Activated CD8-positive, alpha-beta memory T cell treated with anti-CD3 and anti-CD28 coated beads, Interleukin-2, amount 50 U/mL, for 1 hour (primary cell): Measurements from ENCODE around the gene UBASH3A.
A peak's percentile ranks its signal among the peaks of the same experiment; 100 is the strongest.

Experiments used
- DNase-seq: peaks from one replicate; pipeline ENCODE4 v3.0.0-alpha.2; 2020; ENCODE audit errors: extremely low read depth

The UBASH3A gene

DNA sequence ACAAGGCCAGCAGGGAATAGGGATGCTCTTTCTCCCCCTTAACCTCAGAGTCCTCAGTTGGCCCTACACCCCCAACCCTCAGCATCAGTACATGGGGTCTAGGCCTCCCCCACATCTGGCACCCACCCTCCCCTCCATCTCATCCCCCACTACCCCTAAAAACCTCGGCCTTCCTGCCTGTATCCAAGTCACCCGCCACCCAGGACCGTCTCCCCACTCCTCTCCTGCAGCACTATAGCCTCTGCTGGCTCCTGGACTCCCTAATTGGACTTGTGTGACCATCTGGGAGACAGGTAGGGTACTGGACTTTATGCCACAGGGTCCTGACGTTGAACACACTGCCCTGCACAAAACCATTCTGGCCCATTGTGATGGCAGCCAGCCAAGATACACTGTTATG is 86.3 kb downstream of the UBASH3A start:
- no peak for DNase-seq

DNA sequence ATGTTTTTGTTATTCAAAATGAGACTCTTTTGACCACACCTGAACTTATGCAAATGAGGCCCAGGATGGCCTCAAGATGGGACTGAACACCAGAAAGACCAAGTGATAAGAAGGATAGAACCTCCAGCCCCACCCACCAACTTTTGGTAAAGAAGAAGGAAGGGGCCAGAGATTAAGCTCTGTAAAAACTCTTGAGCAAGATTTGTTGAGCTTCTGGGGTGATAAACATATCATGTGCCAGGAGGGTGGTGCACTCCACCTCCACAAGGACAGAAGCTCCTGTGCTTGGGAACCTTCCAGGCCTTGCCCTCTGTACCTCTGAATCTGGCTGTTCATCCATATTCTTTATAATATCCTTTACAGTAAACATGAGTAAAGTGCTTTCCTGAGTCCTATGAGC is 87.0 kb downstream of the UBASH3A start:
- no peak for DNase-seq

DNA sequence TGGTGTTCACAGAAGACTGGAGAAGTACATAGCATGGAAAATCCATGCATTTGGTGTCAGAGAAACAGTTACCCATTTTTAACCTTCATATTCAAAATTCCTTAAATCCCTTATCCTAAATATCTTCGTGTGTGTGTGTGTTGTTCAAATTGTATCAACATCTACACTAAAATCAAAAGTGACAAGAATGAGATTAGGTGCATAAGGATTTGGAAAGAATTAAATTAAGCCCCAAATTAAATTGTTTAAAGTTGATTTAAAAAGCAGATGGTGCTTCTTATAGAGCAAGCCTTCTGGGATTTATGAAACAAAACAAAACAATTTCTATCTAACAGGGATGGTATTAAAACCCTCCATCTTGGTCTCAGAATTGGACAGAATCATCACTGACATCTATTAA is 87.6 kb downstream of the UBASH3A start:
- no peak for DNase-seq

GRCh38 chr21:42492201-42492600 is 88.5 kb downstream of the UBASH3A start:
- no peak for DNase-seq

- no peak for DNase-seq
Measured at GRCh38 chr21:42493109-42494060, 89.7 kb downstream of the UBASH3A start.

- DNase-seq = no peak
Measured at GRCh38 chr21:42495027-42495426, 91.3 kb downstream of the UBASH3A start.

DNA sequence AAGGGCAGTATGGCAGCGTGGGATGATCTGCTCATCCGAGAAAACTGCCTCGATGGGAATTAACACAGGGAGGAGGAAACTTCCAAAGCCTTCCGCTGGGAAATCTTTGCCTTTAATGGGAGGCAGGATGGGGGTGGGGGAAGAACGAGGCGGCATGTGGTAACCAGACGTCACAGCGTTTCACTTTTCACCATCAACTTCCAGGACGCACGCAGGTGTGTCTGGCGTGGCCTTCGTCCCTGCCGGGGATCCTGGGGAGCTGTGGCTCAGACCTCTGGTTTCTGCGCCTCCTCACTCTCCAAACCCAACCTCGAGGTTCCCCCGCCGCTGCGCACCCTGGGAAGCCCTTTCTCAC is 92.0 kb downstream of the UBASH3A start:
- no peak for DNase-seq

GRCh38 chr21:42496120-42496838 is 92.6 kb downstream of the UBASH3A start, which contains the start of gene RSPH1:
RSPH1 (minus strand) TSS chr21:42496224; CDS start chr21:42496186, 38 bp downstream.
- DNase-seq = peak; percentile 96

DNA sequence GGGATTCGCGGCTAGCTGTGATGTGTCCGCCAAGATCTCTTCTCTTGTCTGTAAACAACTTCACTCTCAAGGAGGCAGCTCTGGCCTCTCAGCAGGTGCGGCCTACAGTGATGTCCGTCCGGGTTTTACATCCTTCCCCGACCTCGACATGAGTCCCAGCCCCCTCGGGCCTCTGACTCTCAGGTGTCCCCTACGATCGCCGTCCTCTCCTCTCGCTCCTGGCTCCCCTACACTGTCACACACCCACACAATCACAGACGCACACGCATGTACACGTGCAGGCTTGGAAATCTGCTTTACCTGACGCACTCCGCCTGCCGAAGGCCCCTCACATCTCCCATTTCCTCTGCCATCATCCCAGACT is 93.1 kb downstream of the UBASH3A start:
- DNase-seq = no peak
